ENCODE data around the gene DLGAP1. TPM values are rescaled to one million over a fixed set of nuclear protein-coding genes. Genes with fewer than 3 reads are reported as not detected.
"Not testable (repeated sequence)": the region's sequence is repeated elsewhere in the genome, so short reads cannot be mapped to it uniquely, and the experiment has no call there.

The DLGAP1 gene
- total RNA-seq, 1 donor from 2014 or later = 0.36 TPM

DNA sequence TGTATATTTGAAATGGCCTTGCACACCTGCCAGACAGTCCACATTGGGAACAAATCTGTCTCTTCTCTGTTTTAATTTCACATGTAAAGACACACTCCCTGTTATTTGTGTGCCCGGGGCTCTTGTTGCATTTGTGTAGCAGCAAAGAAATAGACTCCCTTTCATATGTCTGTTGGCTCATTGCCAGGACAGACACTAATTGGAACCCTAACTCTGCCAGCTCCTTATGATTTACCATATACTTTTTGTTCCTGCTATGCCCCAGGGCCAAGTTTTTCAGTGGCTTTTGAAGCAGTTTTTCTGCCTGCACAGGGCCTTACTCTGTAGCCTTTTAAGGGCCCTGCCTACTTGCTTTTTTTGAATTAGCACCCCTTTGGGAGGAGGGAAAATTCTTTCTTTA lies 396.9 kb downstream of the DLGAP1 start:
- Mint-ChIP-seq H3K36me3 (ENCODE audit: low read depth) (no peaks in the 10 kb centered on the region), H3K9me3 (peaks cover 31% of the 10 kb centered on the region), H3K27ac (no peak overlapping the region), H3K4me1 (ENCODE audit: low read depth) (no peaks in the 10 kb centered on the region), H3K4me3 (no peak overlapping the region), H3K27me3 (ENCODE audit: insufficient read depth) (no peaks in the 10 kb centered on the region)
- no peak for DNase-seq (ENCODE audit: low spot score)
- intact Hi-C loops (cut with micrococcal nuclease) = no loop called here

DNA sequence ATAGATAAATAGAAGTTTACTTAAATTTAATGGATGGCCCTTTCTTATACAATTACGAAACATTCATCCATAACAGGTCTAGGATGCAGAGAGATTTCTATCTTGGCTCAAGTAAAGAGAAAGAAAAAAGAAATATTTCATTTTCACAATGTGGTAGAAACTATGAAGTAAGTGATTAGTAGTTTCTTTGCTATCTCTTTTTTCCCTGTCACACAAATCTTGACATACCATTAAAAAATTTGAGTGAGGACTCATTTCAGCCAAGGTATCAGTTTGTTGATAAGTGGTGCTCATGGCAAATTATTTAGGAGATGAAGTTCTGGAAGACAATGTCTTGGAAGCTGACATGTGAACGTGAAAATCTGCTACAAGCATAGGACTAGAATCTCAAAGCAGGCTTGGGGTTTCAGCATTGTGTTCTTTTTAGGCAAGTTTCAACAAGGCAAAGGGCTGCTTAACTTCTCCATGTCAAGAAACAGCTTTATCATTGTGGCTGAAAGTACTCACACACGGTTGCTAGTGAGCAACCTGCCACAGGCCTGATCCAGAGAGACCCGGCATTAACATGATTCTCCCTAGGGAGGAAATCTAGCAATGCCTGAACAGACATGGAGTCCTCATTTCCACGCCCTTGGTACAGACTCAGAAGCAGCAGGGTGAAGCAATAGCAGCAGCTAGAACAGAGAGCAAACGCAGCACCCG lies 414.6 kb downstream of the DLGAP1 start:
- peaks cover 2% of the 10 kb centered on the region for H3K27me3 Mint-ChIP-seq (ENCODE audit: insufficient read depth)
- DNase-seq (ENCODE audit: low spot score) = no peak
- no peaks in the 10 kb centered on the region for H3K9me3 Mint-ChIP-seq
- intact Hi-C loops (cut with micrococcal nuclease) = no loop called here
- H3K4me1 Mint-ChIP-seq (ENCODE audit: low read depth) = no peaks in the 10 kb centered on the region
- H3K27ac Mint-ChIP-seq = no peak overlapping the region
- H3K4me3 Mint-ChIP-seq = no peak overlapping the region
- H3K36me3 Mint-ChIP-seq (ENCODE audit: low read depth) = no peaks in the 10 kb centered on the region

DNA sequence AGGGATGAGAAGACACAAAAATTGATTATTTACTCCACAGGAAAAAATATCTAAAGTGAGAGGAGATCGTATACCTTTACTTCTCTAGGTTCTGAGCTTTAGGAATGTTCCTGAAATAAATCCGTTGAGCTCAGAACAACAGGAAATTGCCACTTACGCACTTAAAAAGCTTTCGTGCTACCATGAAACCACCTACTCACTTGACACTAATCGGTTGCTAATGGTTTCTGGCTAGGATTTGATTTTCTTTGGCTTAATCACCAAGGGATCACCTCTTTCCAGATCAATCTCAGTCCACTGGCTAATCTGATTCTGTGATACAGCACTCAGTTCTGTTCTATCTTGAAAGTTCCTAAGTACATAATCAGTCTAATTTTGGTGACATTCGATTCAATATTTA lies 419.6 kb downstream of the DLGAP1 start:
- intact Hi-C loops (cut with micrococcal nuclease) = no loop called here
- H3K9me3 Mint-ChIP-seq = no peaks in the 10 kb centered on the region
- H3K27me3 Mint-ChIP-seq (ENCODE audit: insufficient read depth) = peaks cover 2% of the 10 kb centered on the region
- no peaks in the 10 kb centered on the region for H3K36me3 Mint-ChIP-seq (ENCODE audit: low read depth)
- H3K27ac Mint-ChIP-seq = no peak overlapping the region
- no peak overlapping the region for H3K4me3 Mint-ChIP-seq
- H3K4me1 Mint-ChIP-seq (ENCODE audit: low read depth) = no peaks in the 10 kb centered on the region
- no peak for DNase-seq (ENCODE audit: low spot score)

DNA sequence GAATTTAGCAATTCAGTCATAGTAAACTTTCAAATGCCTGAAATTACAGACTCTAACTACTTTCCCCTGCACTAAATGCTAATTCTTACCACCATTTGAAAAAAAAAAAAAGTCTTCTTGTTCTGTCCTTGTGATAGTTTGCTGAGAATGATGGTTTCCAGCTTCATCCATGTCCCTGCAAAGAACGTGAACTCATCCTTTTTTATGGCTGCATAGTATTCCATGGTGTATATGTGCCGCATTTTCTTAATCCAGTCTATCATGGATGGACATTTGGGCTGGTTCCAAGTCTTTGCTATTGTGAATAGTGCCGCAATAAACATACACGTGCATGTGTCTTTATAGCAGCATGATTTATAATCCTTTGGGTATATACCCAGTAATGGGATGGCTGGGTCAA lies 420.3 kb downstream of the DLGAP1 start:
- H3K27ac Mint-ChIP-seq; H3K4me1 Mint-ChIP-seq (ENCODE audit: low read depth); intact Hi-C loops (cut with micrococcal nuclease); H3K9me3 Mint-ChIP-seq; H3K4me3 Mint-ChIP-seq; H3K36me3 Mint-ChIP-seq (ENCODE audit: low read depth); H3K27me3 Mint-ChIP-seq (ENCODE audit: insufficient read depth); DNase-seq (ENCODE audit: low spot score): not testable (repeated sequence)

DNA sequence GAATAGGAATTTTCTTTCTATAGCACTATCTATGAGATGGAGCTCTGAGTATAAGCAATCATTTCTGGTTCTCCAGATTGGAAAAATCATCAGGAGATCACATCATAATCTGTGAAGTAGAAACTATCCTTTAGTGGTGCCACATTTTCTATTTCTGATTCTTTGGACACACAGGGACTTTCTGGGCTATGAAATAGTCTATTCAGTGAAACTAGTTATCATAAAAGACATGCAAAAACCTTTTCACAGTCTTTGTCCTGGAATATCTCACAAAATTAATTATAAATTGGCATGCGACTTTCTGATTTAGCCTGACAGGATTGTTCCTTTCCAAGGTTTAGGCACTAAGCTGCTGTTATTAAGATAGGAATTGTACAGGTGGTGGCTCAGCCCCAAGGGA lies 428.6 kb downstream of the DLGAP1 start:
- Mint-ChIP-seq H3K27me3 (ENCODE audit: insufficient read depth) (peaks cover 1% of the 10 kb centered on the region), H3K36me3 (ENCODE audit: low read depth) (no peaks in the 10 kb centered on the region), H3K27ac (no peak overlapping the region), H3K4me3 (no peak overlapping the region), H3K9me3 (no peaks in the 10 kb centered on the region), H3K4me1 (ENCODE audit: low read depth) (no peaks in the 10 kb centered on the region)
- DNase-seq (ENCODE audit: low spot score) = no peak
- intact Hi-C loops (cut with micrococcal nuclease) = no loop called here

DNA sequence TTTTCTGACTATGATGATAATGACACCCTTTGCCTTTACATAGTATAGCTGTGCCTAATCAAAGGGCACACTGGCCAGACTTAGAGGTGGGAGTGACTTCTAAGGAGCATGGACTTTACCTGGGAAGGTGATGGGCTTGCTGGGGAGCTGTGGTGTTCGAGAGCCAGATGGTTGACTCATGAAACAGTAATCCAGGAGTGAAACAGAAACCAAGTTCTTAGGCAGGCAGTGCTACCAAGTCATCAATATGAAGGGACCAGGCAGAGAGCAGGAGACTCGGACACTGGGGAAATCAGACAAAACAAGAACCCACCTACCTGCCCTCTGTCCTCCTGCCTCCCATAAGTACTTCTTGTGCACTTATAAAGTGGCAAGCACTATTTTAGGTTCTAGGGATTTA lies 430.4 kb downstream of the DLGAP1 start:
- intact Hi-C loops (cut with micrococcal nuclease) = no loop called here
- Mint-ChIP-seq H3K4me3 (no peak overlapping the region), H3K27me3 (ENCODE audit: insufficient read depth) (peaks cover 4% of the 10 kb centered on the region), H3K9me3 (no peaks in the 10 kb centered on the region), H3K4me1 (ENCODE audit: low read depth) (no peaks in the 10 kb centered on the region), H3K27ac (no peak overlapping the region), H3K36me3 (ENCODE audit: low read depth) (no peaks in the 10 kb centered on the region)
- no peak for DNase-seq (ENCODE audit: low spot score)

DNA sequence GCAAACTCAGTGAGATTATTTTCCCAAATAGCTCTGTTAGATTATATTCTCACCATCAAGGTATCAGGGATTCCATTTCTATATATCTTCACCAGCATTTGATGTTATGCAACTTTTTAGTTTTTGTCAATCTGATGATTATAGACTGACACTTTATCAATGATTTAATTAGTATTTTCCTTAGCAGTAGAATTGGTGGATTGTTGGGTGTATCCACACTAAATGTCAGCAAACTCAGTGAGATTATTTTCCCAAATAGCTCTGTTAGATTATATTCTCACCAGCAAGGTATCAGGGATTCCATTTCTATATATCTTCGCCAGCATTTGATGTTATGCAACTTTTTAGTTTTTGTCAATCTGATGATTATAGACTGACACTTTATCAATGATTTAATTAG lies 432.4 kb downstream of the DLGAP1 start:
- intact Hi-C loops (cut with micrococcal nuclease) = not testable (repeated sequence)

DNA sequence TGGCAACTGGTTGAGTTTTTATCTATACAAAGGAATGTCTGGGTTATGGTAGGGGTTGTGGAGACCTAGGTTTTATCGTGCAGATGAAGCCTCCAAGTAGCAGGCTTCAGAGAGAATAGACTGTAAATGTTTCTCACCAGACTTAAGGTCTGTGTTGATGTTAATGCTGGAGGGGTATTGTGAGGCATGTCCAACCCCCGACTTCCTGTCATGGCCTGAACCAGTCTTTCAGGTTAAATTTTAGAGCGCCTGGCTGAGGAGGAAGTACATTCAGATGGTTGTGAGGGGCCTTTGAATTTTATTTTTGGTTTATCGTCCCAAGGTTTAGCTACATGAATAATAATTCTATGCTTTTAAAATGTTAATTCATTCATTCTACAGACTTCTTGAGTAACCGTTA lies 435.1 kb downstream of the DLGAP1 start:
- H3K4me1 Mint-ChIP-seq (ENCODE audit: low read depth) = no peaks in the 10 kb centered on the region
- no peak overlapping the region for H3K4me3 Mint-ChIP-seq
- intact Hi-C loops (cut with micrococcal nuclease) = no loop called here
- DNase-seq (ENCODE audit: low spot score) = no peak
- H3K36me3 Mint-ChIP-seq (ENCODE audit: low read depth) = no peaks in the 10 kb centered on the region
- no peak overlapping the region for H3K27ac Mint-ChIP-seq
- peaks cover 2% of the 10 kb centered on the region for H3K27me3 Mint-ChIP-seq (ENCODE audit: insufficient read depth)
- H3K9me3 Mint-ChIP-seq = no peaks in the 10 kb centered on the region

More for the DNA sequence above, 432.4 kb downstream of the DLGAP1 start:
- not testable (repeated sequence) for H3K36me3 Mint-ChIP-seq (ENCODE audit: low read depth); H3K27ac Mint-ChIP-seq; H3K4me3 Mint-ChIP-seq; DNase-seq (ENCODE audit: low spot score); H3K9me3 Mint-ChIP-seq; H3K27me3 Mint-ChIP-seq (ENCODE audit: insufficient read depth); H3K4me1 Mint-ChIP-seq (ENCODE audit: low read depth)

DNA sequence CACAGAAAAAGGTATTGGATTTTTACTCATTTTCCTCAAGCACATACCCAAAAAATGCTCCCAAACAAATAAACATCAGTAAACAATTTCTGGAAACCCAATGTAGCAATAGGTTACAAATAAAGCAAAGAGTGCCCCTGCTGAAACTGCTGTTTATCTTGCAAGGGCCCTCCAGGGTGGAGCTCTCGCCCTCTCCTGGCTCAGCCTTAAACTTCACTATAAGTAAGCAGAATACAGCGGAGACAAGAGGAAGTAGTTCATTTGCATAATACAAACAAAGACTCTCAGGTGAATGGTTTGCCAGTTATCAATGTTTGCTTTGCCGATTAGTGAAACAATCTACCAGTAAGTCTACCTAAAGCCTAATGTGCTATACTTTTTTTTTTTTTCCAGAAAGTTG lies 437.6 kb downstream of the DLGAP1 start:
- H3K4me1 Mint-ChIP-seq (ENCODE audit: low read depth) = no peaks in the 10 kb centered on the region
- peaks cover 2% of the 10 kb centered on the region for H3K27me3 Mint-ChIP-seq (ENCODE audit: insufficient read depth)
- no peak overlapping the region for H3K27ac Mint-ChIP-seq
- no peaks in the 10 kb centered on the region for H3K36me3 Mint-ChIP-seq (ENCODE audit: low read depth)
- no peak overlapping the region for H3K4me3 Mint-ChIP-seq
- no peaks in the 10 kb centered on the region for H3K9me3 Mint-ChIP-seq
- DNase-seq (ENCODE audit: low spot score) = no peak
- intact Hi-C loops (cut with micrococcal nuclease) = no loop called here

DNA sequence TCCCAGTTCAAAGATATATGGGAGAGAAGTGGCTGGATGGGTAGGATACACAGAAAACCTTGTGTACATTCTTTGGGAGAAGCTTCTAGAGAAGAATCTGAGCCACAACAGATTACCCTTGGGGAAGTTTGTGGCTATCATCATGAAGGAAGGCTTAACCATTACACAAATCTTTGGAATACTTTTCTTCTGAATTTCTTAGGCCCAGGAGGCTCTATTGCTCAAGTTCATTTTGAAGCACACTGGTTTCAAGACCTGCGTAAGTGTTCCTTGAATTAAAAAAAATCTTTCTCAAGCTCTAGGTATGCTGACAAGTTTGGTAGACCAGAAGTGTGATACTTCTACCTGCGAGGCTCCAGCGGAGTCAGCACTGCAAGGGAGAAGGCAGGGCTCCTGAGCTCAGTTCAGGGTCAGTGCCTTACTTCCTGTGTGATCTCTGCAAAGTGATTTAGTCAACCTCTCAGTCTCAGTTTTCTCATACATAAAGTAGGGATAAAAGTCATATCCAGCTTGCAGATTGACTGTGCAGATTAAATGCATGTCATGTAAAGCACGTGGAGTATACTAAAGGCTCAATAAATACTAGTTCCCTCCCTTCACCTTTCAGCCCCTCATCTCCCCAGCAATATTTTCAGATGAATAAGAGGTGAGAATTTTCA lies 438.6 kb downstream of the DLGAP1 start:
- Mint-ChIP-seq H3K36me3 (ENCODE audit: low read depth) (no peaks in the 10 kb centered on the region), H3K9me3 (no peaks in the 10 kb centered on the region), H3K4me1 (ENCODE audit: low read depth) (no peaks in the 10 kb centered on the region), H3K4me3 (no peak overlapping the region), H3K27me3 (ENCODE audit: insufficient read depth) (peaks cover 2% of the 10 kb centered on the region), H3K27ac (no peak overlapping the region)
- no peak for DNase-seq (ENCODE audit: low spot score)
- intact Hi-C loops (cut with micrococcal nuclease) = no loop called here

DNA sequence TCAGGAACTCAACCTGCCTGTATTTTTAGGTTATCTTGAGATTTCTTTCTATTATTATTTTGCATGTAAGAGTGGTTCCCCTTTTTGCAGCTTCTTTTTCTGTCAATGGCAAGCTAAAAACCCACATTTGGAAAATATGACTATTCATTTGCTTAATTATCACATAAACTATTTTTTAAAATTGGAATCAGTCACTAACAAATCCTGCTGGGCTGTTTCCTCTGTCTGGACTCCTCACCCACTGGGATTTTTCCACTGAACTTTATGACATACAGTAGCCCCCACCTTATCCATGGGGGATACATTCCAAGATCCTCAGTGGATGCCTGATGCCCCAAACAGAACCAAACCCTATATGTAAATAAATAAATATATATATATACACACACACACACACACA lies 447.3 kb downstream of the DLGAP1 start:
- H3K36me3 Mint-ChIP-seq (ENCODE audit: low read depth) = no peaks in the 10 kb centered on the region
- H3K4me1 Mint-ChIP-seq (ENCODE audit: low read depth) = no peaks in the 10 kb centered on the region
- peaks cover 7% of the 10 kb centered on the region for H3K27me3 Mint-ChIP-seq (ENCODE audit: insufficient read depth)
- DNase-seq (ENCODE audit: low spot score) = no peak
- H3K9me3 Mint-ChIP-seq = no peaks in the 10 kb centered on the region
- H3K27ac Mint-ChIP-seq = no peak overlapping the region
- H3K4me3 Mint-ChIP-seq = no peak overlapping the region
- intact Hi-C loops (cut with micrococcal nuclease) = no loop called here

DNA sequence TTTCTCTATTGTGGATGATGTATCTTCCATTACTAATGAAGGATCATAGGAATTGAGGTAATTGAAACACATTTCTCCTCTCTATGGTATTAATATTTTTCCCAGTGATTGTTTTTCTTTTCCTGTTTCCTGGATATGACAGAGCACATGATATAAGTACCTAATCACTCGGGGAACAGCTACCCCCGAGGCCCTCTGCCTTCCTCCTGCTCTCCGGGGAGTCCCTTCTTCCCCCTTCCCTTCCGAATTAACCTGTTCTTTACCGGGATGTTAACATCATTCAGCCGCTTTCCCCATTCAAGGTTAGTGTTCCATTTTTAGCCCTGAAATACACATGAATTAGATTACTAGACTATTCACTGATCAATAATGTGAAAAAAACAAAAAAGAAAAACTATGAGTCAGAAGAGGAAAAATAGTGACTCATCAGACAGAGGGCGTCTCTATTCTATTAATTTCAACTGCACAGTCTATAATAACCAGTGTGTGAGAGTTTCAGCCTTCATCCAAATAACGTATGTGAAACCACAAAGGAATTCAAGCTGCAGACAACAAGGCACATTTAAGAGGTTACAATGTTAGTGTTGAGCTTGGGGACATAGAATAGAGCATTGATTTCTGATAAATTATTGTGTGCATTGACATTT lies 450.8 kb downstream of the DLGAP1 start:
- H3K27ac Mint-ChIP-seq = no peak overlapping the region
- no peaks in the 10 kb centered on the region for H3K36me3 Mint-ChIP-seq (ENCODE audit: low read depth)
- no peak for DNase-seq (ENCODE audit: low spot score)
- intact Hi-C loops (cut with micrococcal nuclease) = no loop called here
- no peak overlapping the region for H3K4me3 Mint-ChIP-seq
- no peaks in the 10 kb centered on the region for H3K9me3 Mint-ChIP-seq
- H3K27me3 Mint-ChIP-seq (ENCODE audit: insufficient read depth) = peaks cover 9% of the 10 kb centered on the region
- H3K4me1 Mint-ChIP-seq (ENCODE audit: low read depth) = no peaks in the 10 kb centered on the region

DNA sequence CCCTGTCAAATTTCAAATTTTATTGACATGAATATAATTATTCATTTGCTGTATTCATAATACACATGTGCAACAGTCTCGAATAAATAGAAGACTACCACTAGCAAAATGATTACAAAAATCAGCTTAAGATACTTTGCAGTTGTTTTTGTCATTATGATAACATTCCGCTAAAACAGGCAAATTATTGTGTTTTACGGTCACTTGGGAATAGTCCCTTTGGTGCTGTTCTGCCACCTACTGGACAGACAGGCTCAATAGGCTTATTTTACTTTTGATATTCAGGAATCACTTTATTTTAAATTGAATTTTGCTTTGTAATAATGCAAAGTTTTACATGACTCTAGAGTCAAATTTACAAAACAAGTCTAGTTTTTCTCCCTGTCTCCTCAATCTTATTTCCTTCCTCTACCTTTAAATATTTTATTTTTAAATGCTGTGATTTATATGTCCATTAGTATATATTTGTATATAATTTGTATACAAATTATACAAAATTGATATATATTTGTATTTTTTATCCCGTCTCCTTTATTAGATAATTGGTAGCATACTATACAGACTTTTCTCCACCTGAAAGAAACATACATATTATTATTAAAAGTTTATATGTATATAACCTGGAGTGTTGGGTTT lies 456.3 kb downstream of the DLGAP1 start:
- H3K36me3 Mint-ChIP-seq (ENCODE audit: low read depth) = no peaks in the 10 kb centered on the region
- H3K4me3 Mint-ChIP-seq = no peak overlapping the region
- no peak overlapping the region for H3K27ac Mint-ChIP-seq
- peaks cover 8% of the 10 kb centered on the region for H3K27me3 Mint-ChIP-seq (ENCODE audit: insufficient read depth)
- no peak for DNase-seq (ENCODE audit: low spot score)
- no peaks in the 10 kb centered on the region for H3K9me3 Mint-ChIP-seq
- intact Hi-C loops (cut with micrococcal nuclease) = loop anchor here (1.0 kb wide), 1 partner anchor 296 kb away; no protein-coding TSS in a partner anchor
- no peaks in the 10 kb centered on the region for H3K4me1 Mint-ChIP-seq (ENCODE audit: low read depth)

Data from activated T-helper 1 cell treated with anti-CD3 and anti-CD28 coated beads, Interleukin-12 subunit alpha, Interleukin-12 subunit beta, Interleukin-2, Interleukin-4 antibody, amounts not matched to agents 30 ng/mL and 10 ng/mL and 1 ng/mL, durations not matched to agents 14 hours and 24 hours and 36 hours (primary cell).